ENCODE data around the gene C11orf21.

DNA sequence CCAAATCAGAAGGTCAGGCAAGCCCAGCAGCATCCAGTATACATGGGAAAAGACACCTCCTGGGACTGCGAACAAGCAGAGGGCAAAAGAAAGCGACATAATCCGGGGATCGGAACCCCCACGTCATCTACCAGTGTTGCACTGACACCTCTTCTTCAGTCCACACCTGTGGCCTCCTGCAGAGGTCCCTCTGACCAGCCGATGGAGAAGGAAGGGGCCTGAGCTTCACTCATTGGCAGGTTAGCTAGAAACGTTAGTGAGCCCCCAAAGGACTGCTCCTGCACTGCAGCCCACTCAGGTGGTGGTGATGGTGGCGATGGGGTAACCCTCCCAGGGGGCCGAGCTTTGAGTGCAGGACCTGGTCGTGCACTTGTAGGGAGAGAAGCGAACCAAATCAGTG is 53.5 kb downstream of the C11orf21 start:
- TF ChIP-seq, protein P1, sequence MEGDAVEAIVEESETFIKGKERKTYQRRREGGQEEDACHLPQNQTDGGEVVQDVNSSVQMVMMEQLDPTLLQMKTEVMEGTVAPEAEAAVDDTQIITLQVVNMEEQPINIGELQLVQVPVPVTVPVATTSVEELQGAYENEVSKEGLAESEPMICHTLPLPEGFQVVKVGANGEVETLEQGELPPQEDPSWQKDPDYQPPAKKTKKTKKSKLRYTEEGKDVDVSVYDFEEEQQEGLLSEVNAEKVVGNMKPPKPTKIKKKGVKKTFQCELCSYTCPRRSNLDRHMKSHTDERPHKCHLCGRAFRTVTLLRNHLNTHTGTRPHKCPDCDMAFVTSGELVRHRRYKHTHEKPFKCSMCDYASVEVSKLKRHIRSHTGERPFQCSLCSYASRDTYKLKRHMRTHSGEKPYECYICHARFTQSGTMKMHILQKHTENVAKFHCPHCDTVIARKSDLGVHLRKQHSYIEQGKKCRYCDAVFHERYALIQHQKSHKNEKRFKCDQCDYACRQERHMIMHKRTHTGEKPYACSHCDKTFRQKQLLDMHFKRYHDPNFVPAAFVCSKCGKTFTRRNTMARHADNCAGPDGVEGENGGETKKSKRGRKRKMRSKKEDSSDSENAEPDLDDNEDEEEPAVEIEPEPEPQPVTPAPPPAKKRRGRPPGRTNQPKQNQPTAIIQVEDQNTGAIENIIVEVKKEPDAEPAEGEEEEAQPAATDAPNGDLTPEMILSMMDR (optimal IDR thresholded peaks at IDR 0.05 in 1 of 3, IDR thresholded peaks at IDR 0.05 in 1 of 3, conservative IDR thresholded peaks at IDR 0.05 in 1 of 3; ENCODE audit: extremely low read depth in 1 of 3, insufficient read depth in 2 of 3, low read length in 3 of 3), result no peak
- TF ChIP-seq EZH2 (IDR thresholded peaks at IDR 0.05; ENCODE audit: low read length), result no peak
